Activated T-cell treated with anti-CD3 and anti-CD28 coated beads, Interleukin-2, amount 50 U/mL, for 48 hours (primary cell): ENCODE results near the gene MLEC.

Source experiments
- DNase-seq, 2 experiments: peaks; one replicate each; pipeline ENCODE4 v3.0.0-alpha.2; 2020

The MLEC gene

GRCh38 chr12:120750806-120751205 is 63.9 kb downstream of the MLEC start:
- no peak for DNase-seq

GRCh38 chr12:120751389-120751788 is 64.4 kb downstream of the MLEC start:
- DNase-seq: no peak
